Measurements from ENCODE around the gene SMIM32. TPM values are rescaled to one million over a fixed set of nuclear protein-coding genes. Genes with fewer than 3 reads are reported as not detected.

SMIM32 gene
- total and polyA plus RNA-seq, 2 of the 4 experiments (the other 2 are of a cell fraction) = not detected

DNA sequence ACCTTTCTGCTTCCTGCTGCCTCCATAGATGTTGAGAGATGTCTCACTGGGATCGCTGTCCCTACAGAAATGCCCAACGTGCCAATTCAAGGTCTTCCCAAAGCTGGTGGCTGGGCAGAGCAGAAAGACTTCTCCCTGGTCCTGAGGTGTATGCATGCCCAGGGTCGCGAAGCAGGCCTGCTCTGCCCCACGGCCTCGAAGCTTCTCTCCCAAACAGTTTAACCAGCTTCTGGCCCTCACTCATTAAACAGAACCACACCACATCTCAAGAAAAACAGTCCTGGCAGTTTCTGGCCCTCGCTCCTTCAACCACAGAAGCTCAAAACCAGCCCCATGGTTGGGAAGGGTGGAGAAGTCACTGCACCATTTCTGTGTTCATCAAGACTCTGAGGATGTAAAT is 14.7 kb upstream of the SMIM32 start:
- no peak overlapping the region for H3K27ac ChIP-seq (ENCODE audit: insufficient read depth, low read length)
- 40% methylated on average over 1 of the region's 7 CpGs; no CpG with 5 or more reads in 1 of the 2 experiments for WGBS, 2 experiments (ENCODE audit: extremely low coverage in 2 of 2, insufficient read length in 1 of 2)
- H2AK9ac ChIP-seq (replicated peaks; ENCODE audit: low read depth, low read length, poor library complexity) = no peak overlapping the region
- no peak overlapping the region for H3K23ac ChIP-seq (ENCODE audit: low read depth, low read length)
- DNase-seq = no peak
- in situ Hi-C loops (cut with MboI; ENCODE audit: low sequenced_read_pairs) = loop anchor here (25.0 kb wide), 1 partner anchor 645 kb away; no protein-coding TSS in a partner anchor
- H3K4me1 ChIP-seq (ENCODE audit: control insufficient read depth, insufficient read depth, low read length) = no peaks in the 10 kb centered on the region
- H4K91ac ChIP-seq (ENCODE audit: insufficient read depth, low read depth, low read length) = no peak overlapping the region
- H4K8ac ChIP-seq (ENCODE audit: low read depth in 2 of 2, low read length in 2 of 2) = no peak overlapping the region
- no peak overlapping the region for H2AK5ac ChIP-seq (ENCODE audit: low read depth, low read length)
- intact Hi-C loops (cut with micrococcal nuclease) = no loop called here
- POLR2A ChIA-PET (ENCODE audit: unreplicated experiment) = no interaction called here
- peaks cover 3% of the 10 kb centered on the region; the same call in 1 of the 2 replicates for H4K20me1 ChIP-seq (ENCODE audit: insufficient read depth, low read length)
- H3K18ac ChIP-seq (ENCODE audit: low read depth, low read length) = no peak overlapping the region
- TF ChIP-seq RFX5 (IDR thresholded peaks at IDR 0.05; ENCODE audit: low read depth, low read length) (no peak), NFE2L2 (IDR thresholded peaks at IDR 0.05; ENCODE audit: low read depth, low read length) (no peak), BHLHE40 (IDR thresholded peaks at IDR 0.05; ENCODE audit: low read depth, low read length) (no peak), FOS (IDR thresholded peaks at IDR 0.05; ENCODE audit: low read depth, low read length) (no peak), SMC3 (IDR thresholded peaks at IDR 0.05; ENCODE audit: low read depth, low read length) (no peak)
- TF ChIP-seq, protein P1, sequence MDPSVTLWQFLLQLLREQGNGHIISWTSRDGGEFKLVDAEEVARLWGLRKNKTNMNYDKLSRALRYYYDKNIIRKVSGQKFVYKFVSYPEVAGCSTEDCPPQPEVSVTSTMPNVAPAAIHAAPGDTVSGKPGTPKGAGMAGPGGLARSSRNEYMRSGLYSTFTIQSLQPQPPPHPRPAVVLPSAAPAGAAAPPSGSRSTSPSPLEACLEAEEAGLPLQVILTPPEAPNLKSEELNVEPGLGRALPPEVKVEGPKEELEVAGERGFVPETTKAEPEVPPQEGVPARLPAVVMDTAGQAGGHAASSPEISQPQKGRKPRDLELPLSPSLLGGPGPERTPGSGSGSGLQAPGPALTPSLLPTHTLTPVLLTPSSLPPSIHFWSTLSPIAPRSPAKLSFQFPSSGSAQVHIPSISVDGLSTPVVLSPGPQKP (IDR thresholded peaks at IDR 0.05; ENCODE audit: borderline replicate concordance, low read depth, low read length) = no peak
- H3K27me3 ChIP-seq (ENCODE audit: control insufficient read depth, insufficient read depth, low read length) = peaks cover 30% of the 10 kb centered on the region
- CTCF ChIA-PET = no interaction called here
- no peak overlapping the region for H2BK20ac ChIP-seq (ENCODE audit: low read depth, low read length)
- H3K79me1 ChIP-seq (ENCODE audit: low read depth in 1 of 2, low read length in 2 of 2) = no peaks in the 10 kb centered on the region
- H2BK5ac ChIP-seq (ENCODE audit: low read depth, low read length, poor library complexity, severe bottlenecking) = no peak overlapping the region
- H3K14ac ChIP-seq (replicated peaks; ENCODE audit: low read depth, low read length) = no peak overlapping the region
- H3K4me3 ChIP-seq (ENCODE audit: insufficient read depth, low read depth, low read length) = no peak overlapping the region
- H2BK15ac ChIP-seq (ENCODE audit: low read depth, low read length) = no peak overlapping the region
- dilution Hi-C loops (cut with HindIII; ENCODE audit: low sequenced_read_pairs, unreplicated experiment) = no loop called here
- H2BK120ac ChIP-seq (ENCODE audit: low read depth, low read length) = no peak overlapping the region
- no peak overlapping the region for H3K4ac ChIP-seq (ENCODE audit: low read depth, low read length)
- H3K4me2 ChIP-seq (ENCODE audit: low read depth, low read length) = no peak overlapping the region
- H2AFZ ChIP-seq (replicated peaks; ENCODE audit: low read length, poor library complexity) = no peak overlapping the region
- H3K56ac ChIP-seq (ENCODE audit: extremely low read depth, insufficient read depth, low read length) = no peak overlapping the region
- no peak for ATAC-seq (ENCODE audit: low read depth)
- H4K5ac ChIP-seq (ENCODE audit: low read depth, low read length) = no peak overlapping the region
- no TSS peak for BruUV-seq (replicated peaks)
- H3K36me3 ChIP-seq (ENCODE audit: control insufficient read depth, insufficient read depth, low read length) = no peaks in the 10 kb centered on the region
- H3K9me3 ChIP-seq (ENCODE audit: control insufficient read depth, insufficient read depth, low read length) = no peaks in the 10 kb centered on the region; the same call in 1 of the 2 replicates
- no peak overlapping the region for H3K9ac ChIP-seq (ENCODE audit: low read depth, low read length)
- H3K9me1 ChIP-seq (ENCODE audit: insufficient read depth, low read length) = no peaks in the 10 kb centered on the region

All from IMR-90 (cell line).